Neural cell (in vitro differentiated cells): ENCODE measurements around the gene ZNF568. TPM values are rescaled to one million over a fixed set of nuclear protein-coding genes. Genes with fewer than 3 reads are reported as not detected.

Experiments
- H2AFZ ChIP-seq: fragments of 200-600, 300-800 bp; sonication (generic), shearing (Covaris generic); 2 replicates; pipeline ENCODE4 v1.6.0; 2014; ENCODE audit warnings: low read depth, mild to moderate bottlenecking, antibody characterized with exemption, low read length, moderate library complexity
- H3F3A ChIP-seq: fragments of 200-600 bp; shearing (Covaris generic); 2 replicates; pipeline ENCODE4 v1.6.1; 2016; ENCODE audit warnings: mild to moderate bottlenecking, moderate library complexity, mixed read lengths, antibody characterized with exemption, low read length; ENCODE audit not compliant: insufficient read depth, poor library complexity, severe bottlenecking
- H3K27ac ChIP-seq: fragments of 200-600, 300-800 bp; sonication (generic), shearing (Covaris generic); 2 replicates; pipeline ENCODE4 v1.5.1; 2014; ENCODE audit warnings: mild to moderate bottlenecking, low read length, moderate library complexity
- H3K27me3 ChIP-seq: fragments of 300-800, 200-600 bp; sonication (generic), shearing (Covaris generic); 2 replicates; pipeline ENCODE4 v1.6.0; 2014; ENCODE audit warnings: mild to moderate bottlenecking, low read depth, low read length, moderate library complexity; ENCODE audit not compliant: insufficient read depth
- H3K36me3 ChIP-seq: fragments of 300-800, 200-600 bp; sonication (generic), shearing (Covaris generic); 2 replicates; pipeline ENCODE4 v1.5.1; 2014; ENCODE audit warnings: mild to moderate bottlenecking, antibody characterized with exemption, low read length, moderate library complexity; ENCODE audit not compliant: insufficient read depth
- H3K4me2 ChIP-seq: fragments of 300-800, 200-600 bp; sonication (generic), shearing (Covaris generic); 2 replicates; pipeline ENCODE4 v1.6.0; 2014; ENCODE audit warnings: mild to moderate bottlenecking, low read length
- H3K4me3 ChIP-seq: fragments of 300-800, 200-600 bp; sonication (generic), shearing (Covaris generic); 2 replicates; pipeline ENCODE4 v1.5.1; 2014; ENCODE audit warnings: mild to moderate bottlenecking, low read length, moderate library complexity
- H3K79me2 ChIP-seq: fragments of 200-600 bp; shearing (Covaris generic); replicated peaks from 2 replicates; pipeline ENCODE4 v1.6.0; 2014; ENCODE audit warnings: mild to moderate bottlenecking, low read length, moderate library complexity; ENCODE audit not compliant: insufficient read depth
- H3K9ac ChIP-seq: fragments of 300-800, 200-600 bp; sonication (generic), shearing (Covaris generic); 2 replicates; pipeline ENCODE4 v1.6.1; 2016; ENCODE audit warnings: mild to moderate bottlenecking, low read length, mixed read lengths
- H3K9me2 ChIP-seq: fragments of 200-600 bp; shearing (Covaris generic); 2 replicates; pipeline ENCODE4 v1.6.1; 2016; ENCODE audit warnings: mild to moderate bottlenecking, low read length, mixed read lengths; ENCODE audit not compliant: insufficient read depth
- H3K9me3 ChIP-seq: fragments of 200-600, 300-800 bp; sonication (generic), shearing (Covaris generic); 2 replicates; pipeline ENCODE4 v1.6.1; 2016; ENCODE audit warnings: mild to moderate bottlenecking, mixed run types, low read length, moderate library complexity, mixed read lengths
- H4K20me1 ChIP-seq: fragments of 200-600 bp; shearing (Covaris generic); 2 replicates; pipeline ENCODE4 v1.6.1; 2016; ENCODE audit warnings: mild to moderate bottlenecking, mixed run types; ENCODE audit not compliant: insufficient read depth
- EP300 ChIP-seq: fragments of 450-650 bp; conservative IDR thresholded peaks from 2 replicates; pipeline ENCODE4 v1.6.1; 2014; ENCODE audit warnings: antibody characterized with exemption, mild to moderate bottlenecking, moderate library complexity; ENCODE audit not compliant: poor library complexity, severe bottlenecking
- EZH2 ChIP-seq: fragments of 200-600, 300-800 bp; shearing (Covaris generic), sonication (generic); IDR thresholded peaks from 2 replicates; pipeline ENCODE4 v1.6.1; 2014; ENCODE audit warnings: antibody characterized with exemption, low read length, borderline replicate concordance, mild to moderate bottlenecking; ENCODE audit not compliant: insufficient read depth, poor library complexity, severe bottlenecking
- MXI1 ChIP-seq: fragments of 450-650 bp; conservative IDR thresholded peaks from 2 replicates; pipeline ENCODE4 v1.6.1; 2014; ENCODE audit warnings: antibody characterized with exemption, mild to moderate bottlenecking; ENCODE audit not compliant: poor library complexity, severe bottlenecking
- RAD21 ChIP-seq: fragments of 450-650 bp; conservative IDR thresholded peaks from 2 replicates; pipeline ENCODE4 v1.6.1; 2014; ENCODE audit warnings: antibody characterized with exemption, mild to moderate bottlenecking, moderate library complexity
- REST ChIP-seq: IDR thresholded peaks from 2 replicates; pipeline ENCODE4 v1.6.1; 2012; ENCODE audit warnings: borderline replicate concordance
- SMC3 ChIP-seq: fragments of 450-650 bp; conservative IDR thresholded peaks from 2 replicates; pipeline ENCODE4 v1.6.1; 2014; ENCODE audit warnings: antibody characterized with exemption, mild to moderate bottlenecking, moderate library complexity; ENCODE audit not compliant: poor library complexity
- TAF1 ChIP-seq: IDR thresholded peaks from 2 replicates; pipeline ENCODE4 v1.6.1; 2012; ENCODE audit warnings: low read depth
- polyA plus RNA-seq: library from polyadenylated mRNA; depleted of rRNA; stranded (reverse); fragments of >200 nt; gene quantifications from 2 replicates; pipeline ENCODE4 v1.2.3, GENCODE V29; 2014

The ZNF568 gene
- polyA plus RNA-seq, 1 donor from 2014 or later, result 19.2 TPM

- no peak for TF ChIP-seq REST
Observed at GRCh38 chr19:36876993-36877938, 38.9 kb upstream of the ZNF568 start (continued).

DNA sequence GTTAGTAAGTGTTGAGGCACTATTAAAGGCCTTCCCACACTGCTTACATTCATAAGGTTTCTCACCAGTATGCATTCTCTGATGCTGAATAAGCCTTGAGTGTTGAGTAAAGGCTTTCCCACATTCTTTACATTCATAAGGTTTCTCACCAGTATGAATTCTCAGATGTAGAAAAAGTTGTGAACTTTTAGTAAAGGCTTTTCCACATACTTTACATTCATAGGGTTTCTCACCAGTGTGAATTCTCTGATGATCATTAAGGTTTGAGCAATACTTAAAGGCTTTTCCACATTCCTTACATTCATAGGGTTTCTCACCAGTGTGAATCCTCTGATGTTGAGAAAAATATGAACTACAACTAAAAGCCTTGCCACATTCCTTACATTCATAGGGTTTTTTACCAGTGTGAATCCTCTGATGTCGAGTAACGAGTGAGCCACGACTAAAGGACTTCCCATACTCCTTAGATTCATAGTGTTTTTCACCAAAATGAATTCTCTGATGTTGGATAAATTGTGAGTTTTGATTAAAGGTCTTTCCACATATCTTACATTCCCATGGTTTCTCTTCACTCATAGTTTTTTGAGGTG lies 24.3 kb upstream of the ZNF568 start:
- H3K9ac ChIP-seq, result no peak overlapping the region
- H3K36me3 ChIP-seq, result peaks cover 50% of the 10 kb centered on the region
- no peaks in the 10 kb centered on the region for H3F3A ChIP-seq
- H3K9me3 ChIP-seq, result peaks cover 54% of the 10 kb centered on the region
- H3K4me3 ChIP-seq, result no peak overlapping the region
- H4K20me1 ChIP-seq, result no peaks in the 10 kb centered on the region
- no peak overlapping the region for H2AFZ ChIP-seq
- no peaks in the 10 kb centered on the region for H3K27me3 ChIP-seq
- TF ChIP-seq REST (no peak), EZH2 (no peak), RAD21 (no peak)
- no peak overlapping the region for H3K4me2 ChIP-seq
- H3K27ac ChIP-seq, result no peak overlapping the region
- H3K79me2 ChIP-seq, result no peaks in the 10 kb centered on the region
- H3K9me2 ChIP-seq, result no peaks in the 10 kb centered on the region

GRCh38 chr19:36894849-36895383 lies 21.2 kb upstream of the ZNF568 start:
- Histone ChIP-seq H3K4me2 (no peak overlapping the region), H3K36me3 (peaks cover 69% of the 10 kb centered on the region), H3K9me3 (peaks cover 77% of the 10 kb centered on the region), H3K79me2 (no peaks in the 10 kb centered on the region), H3K9ac (no peak overlapping the region), H3F3A (no peaks in the 10 kb centered on the region), H2AFZ (no peak overlapping the region), H3K4me3 (no peak overlapping the region), H3K27ac (no peak overlapping the region), H4K20me1 (no peaks in the 10 kb centered on the region), H3K27me3 (no peaks in the 10 kb centered on the region), H3K9me2 (no peaks in the 10 kb centered on the region)
- TF ChIP-seq EP300 (no peak), EZH2 (no peak), SMC3 (no peak), MXI1 (no peak), TAF1 (no peak), RAD21 (no peak), REST (no peak)
